T47D (cell line): Measurements from ENCODE around the gene APOBEC3G.
"Not testable (repeated sequence)": the region's sequence is repeated elsewhere in the genome, so short reads cannot be mapped to it uniquely, and the experiment has no call there.

Experiments
- DNase-seq, 2 experiments: peaks; one replicate each; pipeline versions ENCODE4 v3.0.0 to v3.0.0-alpha.2; 2011 to 2012; ENCODE audit warnings: low read depth in 1 of 2, low spot score in 1 of 2
- JUND ChIP-seq: IDR thresholded peaks from 2 replicates; pipeline ENCODE4 v1.6.1; 2012; ENCODE audit warnings: low read depth
- in situ Hi-C: cut with HindIII; loops from 2 replicates; pipeline ENCODE4 v1.10.0; 2016; ENCODE audit warnings: low sequenced_read_pairs, low pct_unique_long_range_greater_than_20kb

Gene APOBEC3G

DNA sequence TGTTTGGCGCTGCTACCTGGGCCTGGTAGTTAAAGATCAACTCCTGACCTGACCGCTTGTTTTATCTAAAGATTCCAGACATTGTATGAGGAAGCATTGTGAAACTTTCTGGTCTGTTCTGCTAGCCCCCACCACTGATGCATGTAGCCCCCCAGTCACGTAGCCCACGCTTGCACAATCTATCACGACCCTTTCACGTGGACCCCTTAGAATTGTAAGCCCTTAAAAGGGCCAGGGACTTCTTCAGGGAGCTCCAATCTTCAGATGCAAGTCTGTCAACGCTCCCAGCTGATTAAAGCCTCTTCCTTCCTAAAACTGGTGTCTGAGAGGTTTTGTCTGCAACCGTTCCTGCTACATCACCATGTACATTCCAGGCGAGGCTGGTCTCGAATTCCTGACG, 21.4 kb upstream of the APOBEC3G start:
- DNase-seq = no peak
- in situ Hi-C loops = no loop called here
- TF ChIP-seq JUND = no peak

DNA sequence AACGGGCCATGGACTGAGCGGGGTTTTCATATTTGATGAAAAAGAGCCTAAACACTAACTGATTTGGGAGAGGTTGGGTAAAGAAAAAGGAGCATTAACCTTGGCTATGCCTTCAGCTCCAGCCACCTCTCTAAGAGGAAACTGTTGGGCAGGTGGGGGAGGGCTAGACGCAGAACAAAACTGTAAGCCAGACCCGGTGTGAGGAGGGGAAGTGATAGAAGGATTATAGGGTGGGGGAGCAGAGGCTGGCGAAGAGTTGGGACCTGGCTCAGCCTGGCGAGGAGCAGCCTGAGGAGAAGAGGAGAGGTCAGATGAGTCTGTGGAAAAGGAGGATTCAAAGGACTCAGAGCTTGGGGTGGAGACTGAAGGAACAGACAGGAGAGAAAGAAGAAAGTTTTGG, 15.8 kb upstream of the APOBEC3G start:
- in situ Hi-C loops, DNase-seq: not testable (repeated sequence)

DNA sequence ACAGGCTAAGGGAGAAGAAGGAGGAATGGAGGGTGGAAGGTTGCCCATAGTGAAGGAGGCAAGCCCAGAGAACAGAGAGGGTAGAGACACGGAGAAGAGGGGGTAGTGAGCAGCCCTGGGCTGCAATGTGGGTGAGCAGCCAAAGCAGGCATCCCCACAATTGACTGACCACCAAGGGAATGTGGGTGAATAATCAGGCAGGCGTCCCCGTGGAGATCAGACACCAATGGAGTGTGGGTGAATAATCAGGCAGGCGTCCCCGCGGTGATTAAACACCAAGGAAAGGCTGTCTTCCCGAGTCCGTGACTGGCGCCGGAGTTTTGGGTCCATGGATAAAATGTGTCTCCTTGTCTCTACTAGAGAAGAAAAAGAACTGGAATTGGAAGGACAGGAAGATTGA, 15.1 kb upstream of the APOBEC3G start:
- in situ Hi-C loops, DNase-seq: not testable (repeated sequence)

DNA sequence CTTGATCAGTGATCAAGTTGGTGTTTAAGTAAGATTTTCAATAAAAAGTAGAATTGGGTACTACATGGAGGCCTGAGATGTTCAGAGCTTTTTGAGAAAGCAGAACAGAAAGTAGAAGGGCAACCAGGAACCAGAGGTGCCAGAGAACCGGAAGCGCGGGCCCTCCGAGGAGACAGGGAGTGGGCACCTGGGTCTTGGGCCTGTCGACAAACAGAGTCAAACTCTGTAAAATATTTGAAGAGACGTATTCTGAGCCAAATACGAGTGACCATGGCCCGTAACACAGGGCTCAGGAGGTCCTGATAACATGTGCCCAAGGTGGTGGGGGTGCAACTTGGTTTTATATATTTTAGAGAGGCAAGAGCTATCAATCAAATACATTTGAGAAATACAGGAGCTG, 13.2 kb upstream of the APOBEC3G start:
- DNase-seq, in situ Hi-C loops: not testable (repeated sequence)

DNA sequence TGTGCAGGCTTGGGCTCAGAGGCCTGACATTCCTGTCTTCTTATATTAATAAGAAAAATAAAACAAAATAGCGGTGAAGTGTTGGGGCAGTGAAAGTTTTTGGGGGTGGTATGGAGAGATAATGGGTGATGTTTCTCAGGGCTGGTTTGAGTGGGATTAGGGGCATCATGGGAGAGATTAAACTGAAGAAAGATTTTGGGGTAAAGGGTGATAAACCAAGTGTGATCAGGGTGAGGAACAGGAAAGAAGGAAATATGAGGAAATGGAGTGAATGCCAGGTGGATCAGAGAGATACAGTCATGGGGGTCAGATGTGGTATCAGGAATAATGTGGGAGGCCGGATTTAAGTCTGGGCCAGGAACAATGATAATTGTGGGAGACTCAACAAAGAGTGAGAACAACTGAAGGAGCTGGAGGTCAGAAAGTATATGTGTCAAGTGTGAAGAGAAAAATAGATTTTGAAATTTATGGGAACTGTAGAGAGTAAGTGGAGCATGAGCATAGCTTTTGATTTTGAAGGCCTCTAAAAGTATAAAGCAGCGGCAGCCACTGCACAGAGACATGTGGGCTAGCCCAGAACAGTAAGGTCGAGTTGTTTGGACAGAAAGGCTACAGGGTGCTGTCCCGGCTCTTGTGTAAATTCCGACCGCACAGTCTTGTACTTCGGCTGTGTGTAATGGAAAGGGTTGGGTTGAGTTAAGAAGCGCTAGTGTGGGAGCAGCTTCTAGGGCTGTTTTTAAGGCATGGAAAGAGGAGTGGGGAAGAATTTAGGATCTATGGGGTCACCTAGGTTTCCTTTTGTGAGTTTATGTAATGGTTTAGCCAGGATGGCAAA, 10.4 kb upstream of the APOBEC3G start:
- in situ Hi-C loops, DNase-seq: not testable (repeated sequence)

DNA sequence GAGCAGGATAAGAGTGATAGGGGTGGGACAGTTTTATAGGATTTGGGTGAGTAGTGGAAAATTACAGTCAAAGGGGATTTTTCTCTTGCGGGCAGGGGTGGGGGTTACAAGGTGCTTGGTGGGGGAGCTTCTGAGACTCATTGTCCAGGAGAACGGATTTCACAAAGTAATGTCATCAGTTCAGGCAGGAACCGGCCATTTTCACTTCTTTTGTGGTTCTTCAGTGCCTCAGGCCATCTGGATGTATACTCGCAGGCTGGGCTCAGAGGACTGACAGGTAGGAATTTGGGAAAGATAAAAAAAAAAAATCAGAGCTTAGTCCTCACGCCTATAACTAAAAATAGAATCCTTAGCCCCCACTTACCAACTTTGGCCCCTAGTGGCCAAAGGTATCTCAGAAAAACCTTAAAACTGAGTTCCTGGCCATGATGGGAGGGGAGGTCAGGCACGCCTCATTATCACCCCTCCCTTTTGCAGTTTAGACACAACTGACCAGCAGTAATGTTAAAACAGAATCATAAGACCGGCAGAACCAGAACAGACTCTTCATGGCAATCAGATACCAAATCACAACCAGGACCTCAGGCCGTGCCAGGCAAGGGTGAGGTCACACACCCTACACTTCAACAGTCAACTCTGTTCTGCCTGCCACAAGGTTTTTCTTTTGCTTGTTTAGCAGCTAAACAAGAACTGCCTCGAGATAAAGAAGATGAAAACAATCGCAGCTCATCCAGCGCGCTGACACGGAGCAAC, 8.9 kb upstream of the APOBEC3G start:
- in situ Hi-C loops = no loop called here
- DNase-seq = peak in 1 of 2 experiments; percentile 5
- TF ChIP-seq JUND = no peak

DNA sequence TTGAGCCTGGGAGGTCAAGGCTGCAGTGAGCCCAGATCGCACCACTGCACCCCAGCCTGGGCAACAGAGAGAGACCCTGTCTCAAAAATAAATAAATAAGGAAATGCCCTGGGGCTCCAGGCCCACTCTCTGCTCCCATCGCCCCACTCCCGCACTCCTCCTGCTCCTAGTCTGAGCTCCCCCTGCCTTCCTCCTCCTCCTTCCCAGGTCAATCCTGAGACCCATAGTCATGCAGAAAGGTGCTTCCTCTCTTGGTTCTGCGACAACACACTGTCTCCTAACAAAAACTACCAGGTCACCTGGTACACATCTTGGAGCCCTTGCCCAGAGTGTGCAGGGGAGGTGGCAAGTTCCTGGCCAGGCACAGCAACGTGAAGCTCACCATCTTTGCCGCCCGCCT, 6.9 kb upstream of the APOBEC3G start:
- no peak for TF ChIP-seq JUND
- DNase-seq = no peak
- in situ Hi-C loops = no loop called here

DNA sequence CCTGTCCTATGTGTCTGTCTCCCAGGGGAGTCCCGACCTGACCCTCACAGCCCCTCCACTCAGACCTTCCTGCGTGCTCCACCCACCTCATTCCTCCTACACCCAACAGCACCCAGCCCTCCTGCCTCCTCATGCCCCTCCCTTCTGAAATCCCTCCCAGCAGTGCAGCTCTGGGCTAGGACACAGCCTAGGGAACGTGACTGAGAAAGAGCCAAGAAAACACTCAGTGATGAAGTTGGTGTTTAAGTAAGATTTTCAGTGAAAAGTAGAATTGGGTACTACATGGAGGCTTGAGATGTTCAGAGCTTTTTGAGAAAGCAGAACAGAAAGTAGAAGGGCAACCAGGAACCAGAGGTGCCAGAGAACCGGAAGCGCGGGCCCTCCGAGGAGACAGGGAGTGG, 4.5 kb upstream of the APOBEC3G start:
- DNase-seq, in situ Hi-C loops: not testable (repeated sequence)

DNA sequence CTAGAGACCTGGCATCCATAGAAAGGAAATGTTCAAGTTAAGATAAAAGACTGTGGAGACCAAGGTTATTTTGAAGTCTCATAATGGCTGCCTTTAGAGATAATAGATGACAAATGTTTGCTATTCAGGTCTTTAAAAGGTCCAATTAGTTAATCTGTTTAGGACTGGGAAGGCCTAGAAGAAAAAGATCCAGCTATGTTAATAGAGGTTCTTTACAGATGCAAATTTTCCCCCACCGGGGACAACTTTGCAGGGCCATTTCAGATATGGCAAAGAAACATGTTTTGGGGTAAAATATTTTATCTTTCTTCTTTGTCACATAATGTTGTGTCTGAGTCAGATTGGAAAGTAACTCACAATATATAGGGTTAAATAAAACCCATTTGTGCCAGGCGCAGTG, 3.1 kb upstream of the APOBEC3G start:
- in situ Hi-C loops = no loop called here
- no peak for DNase-seq
- TF ChIP-seq JUND = no peak

DNA sequence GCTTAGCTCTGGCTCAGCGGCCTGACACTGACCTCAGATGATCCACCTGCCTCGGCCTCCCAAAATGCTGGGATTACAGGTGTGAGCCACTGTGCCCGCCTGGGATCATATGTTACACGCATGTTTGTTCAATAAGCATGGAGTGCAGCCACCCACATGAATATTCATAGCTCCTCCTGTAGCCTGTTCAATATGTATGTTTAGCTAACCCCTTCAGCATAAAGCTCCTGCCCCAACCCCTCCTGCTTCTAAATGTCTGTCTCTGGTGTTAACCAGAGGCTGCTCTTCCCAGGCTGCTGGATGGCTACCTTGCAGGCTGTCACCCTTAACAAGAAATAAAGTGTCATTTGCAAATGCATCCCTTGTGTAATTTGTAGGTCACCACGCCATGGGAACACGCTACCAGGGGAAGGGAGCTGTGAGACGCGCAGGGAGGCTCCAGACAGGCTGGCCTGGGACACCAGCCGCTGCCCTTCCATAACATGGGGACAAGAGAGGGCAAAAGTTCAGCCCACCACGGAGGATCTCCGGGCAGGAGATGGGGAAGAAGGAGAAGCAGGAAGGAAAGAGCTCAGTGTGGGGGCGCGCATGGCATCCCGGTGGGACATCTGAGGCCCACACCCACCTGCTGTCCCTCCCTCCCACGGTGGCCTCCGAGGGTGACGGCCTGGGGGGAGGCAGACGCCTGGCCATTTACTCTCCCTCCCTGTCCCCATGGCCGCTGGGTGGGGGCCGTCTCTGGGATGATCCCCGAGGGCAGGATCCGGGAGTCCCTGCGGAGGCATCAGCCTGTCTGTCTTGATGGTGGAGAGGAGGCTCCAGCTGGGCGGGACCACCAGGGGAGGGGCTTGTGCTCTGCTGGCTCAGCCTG, 685 bp upstream of the APOBEC3G start:
- DNase-seq, in situ Hi-C loops: not testable (repeated sequence)

DNA sequence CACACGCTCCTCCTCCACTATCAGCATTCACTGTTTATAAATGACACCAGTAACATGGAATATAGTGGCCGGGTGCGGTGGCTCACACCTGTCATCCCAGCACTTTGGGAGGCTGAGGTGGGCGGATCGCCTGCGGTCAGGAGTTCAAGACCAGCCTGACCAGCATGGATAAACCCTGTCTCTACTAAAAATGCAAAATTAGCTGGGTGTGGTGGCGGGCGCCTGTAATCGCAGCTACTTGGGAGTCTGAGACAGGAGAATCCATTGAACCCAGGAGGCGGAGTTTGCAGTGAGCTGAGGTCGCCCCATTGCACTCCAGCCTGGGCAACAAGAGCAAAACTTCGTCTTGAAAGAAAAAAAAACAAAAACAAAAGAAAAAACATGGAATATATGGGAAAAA, 837 bp downstream of the APOBEC3G start:
- in situ Hi-C loops, DNase-seq: not testable (repeated sequence)

DNA sequence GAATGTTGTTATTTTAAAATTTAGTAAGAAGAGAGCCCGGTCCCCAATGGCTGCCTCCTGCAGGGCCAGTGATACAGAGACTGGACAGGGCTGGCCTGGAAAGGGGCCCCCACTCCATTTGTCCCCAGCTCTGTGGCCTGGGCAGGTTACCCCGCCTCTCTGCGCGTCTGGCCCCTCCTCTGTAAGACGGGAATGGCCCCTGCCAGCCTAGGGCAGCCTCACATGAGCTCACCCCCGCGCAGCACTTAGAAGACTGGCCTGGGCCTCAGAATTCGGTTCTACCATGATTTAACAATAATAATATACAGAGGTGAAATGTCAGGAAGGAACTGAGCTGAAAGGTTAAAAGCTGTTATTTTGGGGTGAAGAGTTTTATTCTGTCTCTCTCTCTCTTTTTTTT, 1.3 kb downstream of the APOBEC3G start:
- DNase-seq = no peak
- no peak for TF ChIP-seq JUND
- in situ Hi-C loops = no loop called here

DNA sequence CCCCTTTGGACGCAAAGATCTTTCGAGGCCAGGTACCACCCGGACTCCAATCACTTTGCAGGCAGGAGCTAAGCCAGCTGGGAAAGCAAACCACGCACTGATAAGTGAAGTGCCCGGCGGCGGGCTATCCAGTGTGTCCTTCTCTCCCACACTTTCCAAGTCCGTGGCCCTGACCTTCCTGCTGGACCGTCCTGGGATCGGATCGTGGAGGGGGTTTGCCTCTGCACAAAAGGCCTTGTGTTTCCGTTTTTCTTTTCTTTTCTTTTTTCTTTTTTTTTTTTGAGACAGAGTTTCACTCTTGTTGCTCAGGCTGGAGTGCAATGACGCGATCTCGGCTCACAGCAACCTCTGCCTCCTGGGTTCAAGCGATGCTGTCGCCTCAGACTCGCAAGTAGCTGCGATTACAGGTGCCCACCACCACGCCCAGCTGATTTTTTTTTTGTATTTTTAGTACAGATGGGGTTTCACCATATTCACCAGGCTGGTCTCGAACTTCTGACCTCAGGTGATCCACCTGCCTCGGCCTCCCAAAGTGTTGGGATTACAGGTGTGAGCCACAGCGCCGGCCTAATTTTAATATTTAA, 2.1 kb downstream of the APOBEC3G start:
- in situ Hi-C loops, DNase-seq: not testable (repeated sequence)
